Ishikawa (cell line): ENCODE measurements around the gene SLC11A2.

Source experiments
- CREB1 ChIP-seq: IDR thresholded peaks from 2 replicates; pipeline ENCODE4 v1.6.1; 2012; ENCODE audit warnings: low read depth
- EP300 ChIP-seq: IDR thresholded peaks from 2 replicates; pipeline ENCODE4 v1.6.1; 2012; ENCODE audit warnings: borderline replicate concordance
- FOXM1 ChIP-seq: IDR thresholded peaks from 2 replicates; pipeline ENCODE4 v1.6.1; 2012; ENCODE audit warnings: low read depth, borderline replicate concordance
- NFIC ChIP-seq: IDR thresholded peaks from 2 replicates; pipeline ENCODE4 v1.6.1; 2012
- RAD21 ChIP-seq: IDR thresholded peaks from 2 replicates; pipeline ENCODE4 v1.6.1; 2012; ENCODE audit warnings: low read depth
- TAF1 ChIP-seq: IDR thresholded peaks from 2 replicates; pipeline ENCODE4 v1.6.1; 2012; ENCODE audit warnings: low read depth, mild to moderate bottlenecking
- TEAD4 ChIP-seq: IDR thresholded peaks from 2 replicates; pipeline ENCODE4 v1.6.1; 2012
- YY1 ChIP-seq: IDR thresholded peaks from 2 replicates; pipeline ENCODE4 v1.6.1; 2012; ENCODE audit warnings: low read depth
- ZBTB7A ChIP-seq: IDR thresholded peaks from 2 replicates; pipeline ENCODE4 v1.6.1; 2012; ENCODE audit warnings: low read depth
- TF ChIP-seq, protein P1 (sequence below): IDR thresholded peaks from 2 replicates; pipeline ENCODE4 v1.6.1; 2012; ENCODE audit warnings: low read depth, mild to moderate bottlenecking
- TF ChIP-seq, protein P2 (sequence below): IDR thresholded peaks from 2 replicates; pipeline ENCODE4 v1.6.1; 2012

GRCh38 chr12:51000245-51000644 is 25.9 kb downstream of the SLC11A2 start:
- TF ChIP-seq EP300 (no peak), CREB1 (no peak), TAF1 (no peak), YY1 (no peak), RAD21 (no peak), TEAD4 (no peak), FOXM1 (no peak), ZBTB7A (no peak), NFIC (no peak)
- TF ChIP-seq, protein P1, sequence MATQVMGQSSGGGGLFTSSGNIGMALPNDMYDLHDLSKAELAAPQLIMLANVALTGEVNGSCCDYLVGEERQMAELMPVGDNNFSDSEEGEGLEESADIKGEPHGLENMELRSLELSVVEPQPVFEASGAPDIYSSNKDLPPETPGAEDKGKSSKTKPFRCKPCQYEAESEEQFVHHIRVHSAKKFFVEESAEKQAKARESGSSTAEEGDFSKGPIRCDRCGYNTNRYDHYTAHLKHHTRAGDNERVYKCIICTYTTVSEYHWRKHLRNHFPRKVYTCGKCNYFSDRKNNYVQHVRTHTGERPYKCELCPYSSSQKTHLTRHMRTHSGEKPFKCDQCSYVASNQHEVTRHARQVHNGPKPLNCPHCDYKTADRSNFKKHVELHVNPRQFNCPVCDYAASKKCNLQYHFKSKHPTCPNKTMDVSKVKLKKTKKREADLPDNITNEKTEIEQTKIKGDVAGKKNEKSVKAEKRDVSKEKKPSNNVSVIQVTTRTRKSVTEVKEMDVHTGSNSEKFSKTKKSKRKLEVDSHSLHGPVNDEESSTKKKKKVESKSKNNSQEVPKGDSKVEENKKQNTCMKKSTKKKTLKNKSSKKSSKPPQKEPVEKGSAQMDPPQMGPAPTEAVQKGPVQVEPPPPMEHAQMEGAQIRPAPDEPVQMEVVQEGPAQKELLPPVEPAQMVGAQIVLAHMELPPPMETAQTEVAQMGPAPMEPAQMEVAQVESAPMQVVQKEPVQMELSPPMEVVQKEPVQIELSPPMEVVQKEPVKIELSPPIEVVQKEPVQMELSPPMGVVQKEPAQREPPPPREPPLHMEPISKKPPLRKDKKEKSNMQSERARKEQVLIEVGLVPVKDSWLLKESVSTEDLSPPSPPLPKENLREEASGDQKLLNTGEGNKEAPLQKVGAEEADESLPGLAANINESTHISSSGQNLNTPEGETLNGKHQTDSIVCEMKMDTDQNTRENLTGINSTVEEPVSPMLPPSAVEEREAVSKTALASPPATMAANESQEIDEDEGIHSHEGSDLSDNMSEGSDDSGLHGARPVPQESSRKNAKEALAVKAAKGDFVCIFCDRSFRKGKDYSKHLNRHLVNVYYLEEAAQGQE: no peak
- TF ChIP-seq, protein P2, sequence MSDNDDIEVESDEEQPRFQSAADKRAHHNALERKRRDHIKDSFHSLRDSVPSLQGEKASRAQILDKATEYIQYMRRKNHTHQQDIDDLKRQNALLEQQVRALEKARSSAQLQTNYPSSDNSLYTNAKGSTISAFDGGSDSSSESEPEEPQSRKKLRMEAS: no peak
